Keratinocyte (primary cell): ENCODE results near the gene SSTR5. TPM values are rescaled to one million over a fixed set of nuclear protein-coding genes. Genes with fewer than 3 reads are reported as not detected.

Experiments
- DNase-seq: peaks from one replicate; pipeline ENCODE4 v3.0.0-alpha.2; 2011; ENCODE audit warnings: low read depth, missing footprints, low spot score
- FAIRE-seq: peaks from 2 replicates; lab custom pipeline; 2011; peaks lifted over from hg19 to GRCh38; lab: Jason Lieb, UNC
- H2AFZ ChIP-seq: 2 replicates; pipeline ENCODE4 v1.6.0; 2012; ENCODE audit warnings: low read length, control low read depth, inconsistent platforms; ENCODE audit not compliant: control insufficient read depth
- H3K27ac ChIP-seq: 2 replicates; pipeline ENCODE4 v1.5.1; 2011; ENCODE audit warnings: low read length; ENCODE audit not compliant: control insufficient read depth, insufficient read depth
- H3K27me3 ChIP-seq: 3 replicates; pipeline ENCODE4 v1.6.0; 2011; ENCODE audit warnings: low read length; ENCODE audit not compliant: control insufficient read depth, insufficient read depth; ENCODE audit errors: extremely low read depth
- H3K36me3 ChIP-seq, 2 experiments: 2 replicates in 1 of 2; 3 replicates in 1 of 2; pipeline ENCODE4 v1.5.1; 2011; ENCODE audit warnings: low read length in 2 of 2, mild to moderate bottlenecking in 1 of 2; ENCODE audit not compliant: control insufficient read depth in 2 of 2, insufficient read depth in 2 of 2; ENCODE audit errors: extremely low read depth in 1 of 2
- H3K4me1 ChIP-seq: 3 replicates; pipeline ENCODE4 v1.5.1; 2011; ENCODE audit warnings: low read length; ENCODE audit not compliant: control insufficient read depth, insufficient read depth; ENCODE audit errors: extremely low read depth
- H3K4me2 ChIP-seq: 3 replicates; pipeline ENCODE4 v1.6.0; 2011; ENCODE audit warnings: low read depth, low read length; ENCODE audit not compliant: control insufficient read depth, insufficient read depth; ENCODE audit errors: extremely low read depth
- H3K4me3 ChIP-seq, 3 experiments: fragments of 200-600 bp in 1 of 3; sonication (generic) in 1 of 3; 2 replicates in 2 of 3; 3 replicates in 1 of 3; pipeline ENCODE4 v1.5.1; 2011 to 2016; ENCODE audit warnings: low read length in 3 of 3, mild to moderate bottlenecking in 3 of 3, control low read depth in 2 of 3, inconsistent platforms in 1 of 3, low read depth in 1 of 3, mixed read lengths in 1 of 3, mixed run types in 1 of 3, moderate library complexity in 1 of 3; ENCODE audit not compliant: control insufficient read depth in 2 of 3, insufficient read depth in 2 of 3; ENCODE audit errors: extremely low read depth in 1 of 3
- H3K79me2 ChIP-seq: 2 replicates; pipeline ENCODE4 v1.6.0; 2012; ENCODE audit warnings: low read length; ENCODE audit not compliant: control insufficient read depth, insufficient read depth
- H3K9ac ChIP-seq: 3 replicates; pipeline ENCODE4 v1.6.0; 2011; ENCODE audit warnings: low read length; ENCODE audit not compliant: control insufficient read depth, insufficient read depth; ENCODE audit errors: extremely low read depth
- H3K9me1 ChIP-seq: 3 replicates; pipeline ENCODE4 v1.6.0; 2011; ENCODE audit warnings: low read length; ENCODE audit not compliant: control insufficient read depth, insufficient read depth; ENCODE audit errors: extremely low read depth
- H3K9me3 ChIP-seq: 2 replicates; pipeline ENCODE4 v1.5.1; 2012; ENCODE audit warnings: low read depth, low read length; ENCODE audit not compliant: control insufficient read depth
- H4K20me1 ChIP-seq: 3 replicates; pipeline ENCODE4 v1.6.0; 2011; ENCODE audit warnings: low read length; ENCODE audit not compliant: control insufficient read depth, insufficient read depth; ENCODE audit errors: extremely low read depth
- CTCF ChIP-seq, 3 experiments: IDR thresholded peaks in 1 of 3; conservative IDR thresholded peaks in 1 of 3; optimal IDR thresholded peaks in 1 of 3; 2 replicates in 2 of 3; 3 replicates in 1 of 3; pipeline versions ENCODE3 to v1.5.1; 2011; ENCODE audit warnings: low read length in 3 of 3, mild to moderate bottlenecking in 3 of 3, moderate library complexity in 2 of 3, control low read depth in 1 of 3, inconsistent platforms in 1 of 3; ENCODE audit not compliant: insufficient read depth in 2 of 3; ENCODE audit errors: extremely low read depth in 1 of 3
- EZH2 ChIP-seq: IDR thresholded peaks from one replicate; pipeline ENCODE4 v1.6.1; 2012; ENCODE audit warnings: inconsistent platforms, mild to moderate bottlenecking, low read length, moderate library complexity
- dilution Hi-C: fragments of 300-500 bp; cut with MboI; formaldehyde crosslinking; loops from one replicate; pipeline ENCODE4 v1.7.0; 2020; ENCODE audit warnings: low sequenced_read_pairs; ENCODE audit not compliant: extremely low pct_ligation_motif_present
- polyA plus RNA-seq, 5 experiments: library from polyadenylated mRNA; depleted of rRNA in 3 of 5; stranded (reverse) in 3 of 5; stranded (forward) in 1 of 5; unstranded in 1 of 5; fragments of >200 nt; gene quantifications; 1 replicate in 1 of 5; 2 replicates in 3 of 5; 3 replicates in 1 of 5; pipeline versions ENCODE4 v1.2.1 to v1.2.3, GENCODE V29; 2011 to 2012; ENCODE audit warnings: missing spikeins in 2 of 5, low read depth in 1 of 5, low replicate concordance in 1 of 5

SSTR5 gene
- polyA plus RNA-seq, 1 donor (not counting 4 experiments of a cell fraction or from before 2014, with no cell fraction given): not detected

DNA sequence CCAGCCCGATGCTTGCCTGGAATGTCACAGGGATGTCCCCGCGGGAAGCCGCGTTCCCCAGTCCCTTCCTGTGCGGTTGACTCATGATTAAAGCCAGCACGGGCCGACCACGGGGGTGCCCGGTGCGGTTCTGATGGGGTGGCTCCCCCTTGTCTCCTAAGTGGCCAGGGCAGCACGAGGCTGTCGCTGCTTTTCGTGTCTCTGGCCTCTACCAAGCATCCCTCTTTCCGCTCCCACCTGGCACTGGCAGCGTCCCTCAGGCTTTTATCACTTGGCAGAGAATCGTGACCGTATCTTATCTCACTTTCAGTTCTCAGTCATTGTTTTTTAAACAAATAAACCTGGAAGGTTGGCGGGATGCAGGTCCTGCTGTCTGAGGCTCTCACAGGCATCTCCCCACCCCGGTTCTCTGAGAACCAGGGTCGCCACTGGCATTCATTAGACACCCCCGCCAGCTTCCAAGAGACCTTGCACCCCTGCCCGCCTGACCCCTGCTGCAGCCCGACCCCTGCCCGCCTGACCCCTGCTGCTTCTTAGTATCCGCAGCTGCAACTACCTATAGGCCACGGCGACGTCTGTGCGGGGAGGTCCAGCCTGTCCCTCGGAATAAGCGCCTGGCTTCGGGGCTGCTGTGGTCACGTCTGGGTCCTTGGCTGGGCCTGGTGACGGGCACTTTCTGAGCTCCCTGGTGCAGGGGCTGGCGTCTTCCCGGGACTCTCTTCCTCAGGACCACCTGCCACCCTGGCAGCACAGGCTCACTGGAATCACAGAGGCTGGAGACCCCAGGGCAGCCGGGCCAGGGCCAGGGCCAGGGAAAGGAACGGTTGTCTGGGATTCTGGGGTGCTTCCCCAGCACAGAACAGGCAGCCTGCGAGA lies 16.0 kb downstream of the SSTR5 start:
- H3K27me3 ChIP-seq: peaks cover 30% of the 10 kb centered on the region

GRCh38 chr16:1089439-1089821 lies 16.9 kb downstream of the SSTR5 start:
- H3K79me2 ChIP-seq: no peaks in the 10 kb centered on the region
- H4K20me1 ChIP-seq: no peaks in the 10 kb centered on the region
- dilution Hi-C loops: no loop called here
- no peak overlapping the region for H3K27ac ChIP-seq
- H3K27me3 ChIP-seq: peaks cover 28% of the 10 kb centered on the region
- H2AFZ ChIP-seq: no peak overlapping the region
- no peak overlapping the region for H3K4me2 ChIP-seq
- no peaks in the 10 kb centered on the region for H3K36me3 ChIP-seq
- no peak overlapping the region for H3K9ac ChIP-seq
- no peak for DNase-seq
- H3K9me3 ChIP-seq: peaks cover 9% of the 10 kb centered on the region
- H3K4me3 ChIP-seq: no peak overlapping the region
- FAIRE-seq: no peak
- no peaks in the 10 kb centered on the region for H3K9me1 ChIP-seq
- H3K4me1 ChIP-seq: no peaks in the 10 kb centered on the region
- TF ChIP-seq CTCF (optimal IDR thresholded peaks at IDR 0.05 in 1 of 3, IDR thresholded peaks at IDR 0.05 in 1 of 3, conservative IDR thresholded peaks at IDR 0.05 in 1 of 3; ENCODE audit: extremely low read depth in 1 of 3, insufficient read depth in 2 of 3, low read length in 3 of 3) (no peak), EZH2 (no peak)

More for the DNA sequence above, 16.0 kb downstream of the SSTR5 start:
- H4K20me1 ChIP-seq: no peaks in the 10 kb centered on the region
- DNase-seq: no peak
- H3K9ac ChIP-seq: no peak overlapping the region
- H3K79me2 ChIP-seq: no peaks in the 10 kb centered on the region
- TF ChIP-seq EZH2: no peak
- TF ChIP-seq CTCF (optimal IDR thresholded peaks at IDR 0.05 in 1 of 3, IDR thresholded peaks at IDR 0.05 in 1 of 3, conservative IDR thresholded peaks at IDR 0.05 in 1 of 3; ENCODE audit: extremely low read depth in 1 of 3, insufficient read depth in 2 of 3, low read length in 3 of 3): no peak
- dilution Hi-C loops: no loop called here
- no peak overlapping the region for H3K27ac ChIP-seq
- peaks cover 9% of the 10 kb centered on the region for H3K9me3 ChIP-seq
- no peaks in the 10 kb centered on the region for H3K36me3 ChIP-seq
- H2AFZ ChIP-seq: no peak overlapping the region
- H3K4me3 ChIP-seq: no peak overlapping the region
- no peaks in the 10 kb centered on the region for H3K4me1 ChIP-seq
- H3K9me1 ChIP-seq: no peaks in the 10 kb centered on the region
- no peak for FAIRE-seq
- H3K4me2 ChIP-seq: no peak overlapping the region
